ENCODE data around the gene MBD2.

- TF ChIP-seq CTCF (IDR thresholded peaks at IDR 0.05; ENCODE audit: low read depth, low read length), result no peak
- TF ChIP-seq MYC (IDR thresholded peaks at IDR 0.05; ENCODE audit: low read depth, low read length), result no peak
- TF ChIP-seq MAX (IDR thresholded peaks at IDR 0.05; ENCODE audit: low read depth, low read length), result no peak
These were observed 77.0 kb downstream of the MBD2 start for GRCh38 chr18:54147439-54147838.

All from NB4 (cell line).